Inflammatory macrophage (primary cell): ENCODE measurements around the gene OLFM1.
"Not testable (repeated sequence)": the region's sequence is repeated elsewhere in the genome, so short reads cannot be mapped to it uniquely, and the experiment has no call there.

Source experiments
- DNase-seq, 2 donors: peaks; one replicate each; pipeline ENCODE4 v3.0.0-alpha.2; 2020 to 2022

OLFM1 gene

DNA sequence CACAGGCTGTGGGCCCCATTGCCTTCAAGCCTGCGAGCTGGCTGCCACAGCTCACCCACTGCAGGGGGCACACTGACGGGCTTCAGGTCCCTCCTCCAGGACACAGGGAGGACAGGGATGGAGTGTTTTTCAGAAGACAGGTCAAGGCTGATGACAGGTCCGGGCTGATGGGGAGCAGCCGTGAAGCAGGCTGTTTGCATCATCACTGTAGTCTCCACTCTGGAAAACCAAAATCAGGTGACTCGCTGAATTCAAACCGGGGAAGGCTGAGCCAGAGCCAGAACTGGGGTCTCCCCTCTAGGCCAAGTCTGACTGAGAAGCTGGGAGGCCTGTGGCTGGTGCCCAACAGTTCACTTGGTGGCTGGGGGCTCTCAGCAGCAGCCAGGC lies 48.5 kb downstream of the OLFM1 start:
- DNase-seq = no peak

- DNase-seq = no peak
These were observed 49.0 kb downstream of the OLFM1 start for GRCh38 chr9:135136481-135136880.

- no peak for DNase-seq
These were observed 49.7 kb downstream of the OLFM1 start for GRCh38 chr9:135136991-135137832.

DNA sequence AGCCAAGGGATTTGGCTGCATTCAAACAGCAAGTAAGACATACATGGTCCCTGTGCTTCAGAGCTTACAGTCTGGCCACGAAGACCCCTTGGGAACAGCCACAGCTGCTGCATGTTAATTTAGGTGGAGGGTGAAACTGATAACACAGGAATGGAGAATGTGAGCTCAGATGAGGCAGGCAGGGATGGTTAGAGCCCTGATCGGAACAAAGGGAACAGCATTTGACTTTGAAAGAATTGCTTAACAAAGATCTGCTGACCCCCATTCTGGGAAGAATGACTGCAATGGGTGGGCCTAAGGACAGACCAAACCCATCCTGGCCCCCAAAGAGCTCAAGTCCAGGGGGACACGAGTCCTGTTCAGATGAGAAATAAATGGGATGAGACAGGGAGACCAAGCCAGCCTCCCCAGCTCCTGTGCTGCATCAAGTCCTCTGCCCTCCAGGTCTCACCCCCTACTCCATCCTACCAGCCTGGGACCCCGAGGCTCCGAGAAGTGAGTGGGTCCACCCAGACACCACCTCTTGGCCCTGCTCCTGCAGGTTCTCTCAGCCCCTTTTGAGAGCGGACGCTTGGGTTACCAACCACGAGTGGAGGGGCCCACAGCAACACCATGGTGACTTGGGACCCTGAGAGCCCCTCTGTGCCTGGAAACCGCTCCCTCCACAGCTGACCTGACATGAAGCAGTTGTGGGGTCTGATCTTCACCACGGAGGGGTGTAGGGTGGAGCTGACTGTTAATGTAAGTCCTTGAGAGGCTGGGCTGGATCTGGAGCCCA lies 50.8 kb downstream of the OLFM1 start:
- no peak for DNase-seq

DNA sequence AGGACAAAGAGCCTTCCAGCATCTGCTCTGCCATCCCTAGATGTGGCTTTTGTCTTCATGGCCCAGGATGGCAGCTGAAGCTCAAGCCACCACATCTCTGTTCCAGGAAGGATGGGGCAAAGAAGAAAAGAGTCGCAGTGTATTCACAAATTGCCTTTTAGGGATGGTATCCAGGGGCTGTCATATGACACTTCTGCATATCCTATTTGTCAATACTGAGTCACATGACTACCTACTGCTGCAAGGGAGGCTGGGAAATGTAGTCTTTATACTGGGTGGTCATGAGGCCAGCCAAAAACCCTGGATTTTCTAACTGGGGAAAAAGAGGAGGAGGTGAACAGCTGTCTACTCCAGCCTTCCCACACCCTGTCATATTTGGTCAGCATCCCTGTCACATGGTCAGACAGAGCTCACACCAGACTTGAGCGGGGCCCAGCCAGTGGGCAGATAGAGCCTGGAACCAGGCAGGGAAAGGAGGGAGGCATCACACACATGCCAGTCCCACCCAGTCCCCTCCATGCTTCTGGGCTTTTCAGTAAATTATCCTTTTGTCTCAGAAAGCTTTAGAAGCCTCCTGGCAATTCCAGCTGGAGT lies 52.0 kb downstream of the OLFM1 start:
- DNase-seq = no peak

- DNase-seq = no peak
These were observed 53.8 kb downstream of the OLFM1 start for GRCh38 chr9:135141183-135141774.

DNA sequence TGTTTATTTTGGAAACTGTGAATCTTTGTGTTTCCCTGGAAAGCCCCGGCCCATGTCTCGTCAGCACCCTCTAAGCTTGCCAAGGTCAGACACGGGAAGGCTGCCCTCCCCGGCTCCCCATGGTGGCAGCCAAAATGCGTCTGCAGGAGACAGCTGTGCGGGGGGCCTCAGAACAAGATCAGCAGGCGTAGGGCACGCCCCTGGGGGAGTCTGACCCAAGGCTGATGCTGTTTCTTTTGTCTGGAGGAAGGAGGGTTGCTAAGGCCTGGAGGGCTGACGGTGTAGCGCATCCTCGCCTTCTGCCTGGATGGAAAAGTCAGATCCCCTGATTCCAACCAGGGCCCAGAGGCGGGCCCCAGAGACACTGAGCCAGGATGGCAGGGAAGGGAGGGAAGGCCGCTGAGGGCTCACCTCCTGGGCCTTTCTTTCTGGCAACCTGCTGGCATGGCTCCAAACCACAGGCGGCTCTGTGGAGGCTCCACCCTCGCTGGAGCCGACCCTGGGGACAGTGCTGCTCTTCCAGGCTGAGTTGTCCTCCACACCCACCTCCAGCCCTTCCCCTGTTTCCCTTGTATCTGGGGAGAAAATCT lies 57.2 kb downstream of the OLFM1 start:
- no peak for DNase-seq

- no peak for DNase-seq
These were observed 57.8 kb downstream of the OLFM1 start for GRCh38 chr9:135145312-135145711.

DNA sequence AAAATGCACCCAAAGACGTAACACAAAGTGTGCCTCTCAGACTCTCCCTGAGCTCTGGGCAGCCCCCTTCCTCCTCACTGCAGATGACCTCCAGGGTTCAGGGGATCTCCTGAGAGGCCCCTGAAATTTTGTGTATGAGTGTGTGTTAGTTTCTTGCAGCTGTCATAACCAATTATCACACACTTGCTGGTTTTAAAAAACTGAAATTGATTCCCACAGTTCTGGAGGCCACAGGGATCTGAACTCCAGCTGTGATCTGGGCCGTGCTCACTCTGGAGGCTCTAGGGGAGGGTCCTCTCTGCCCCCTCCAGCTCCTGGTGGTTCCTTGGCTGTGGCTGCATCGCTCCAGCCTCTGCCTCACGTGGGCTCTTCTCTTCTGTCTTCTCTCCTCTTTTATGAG lies 58.8 kb downstream of the OLFM1 start:
- no peak for DNase-seq

- DNase-seq = no peak
These were observed 59.5 kb downstream of the OLFM1 start for GRCh38 chr9:135146766-135147473.

- DNase-seq = no peak
These were observed 60.0 kb downstream of the OLFM1 start for GRCh38 chr9:135147474-135147805.

DNA sequence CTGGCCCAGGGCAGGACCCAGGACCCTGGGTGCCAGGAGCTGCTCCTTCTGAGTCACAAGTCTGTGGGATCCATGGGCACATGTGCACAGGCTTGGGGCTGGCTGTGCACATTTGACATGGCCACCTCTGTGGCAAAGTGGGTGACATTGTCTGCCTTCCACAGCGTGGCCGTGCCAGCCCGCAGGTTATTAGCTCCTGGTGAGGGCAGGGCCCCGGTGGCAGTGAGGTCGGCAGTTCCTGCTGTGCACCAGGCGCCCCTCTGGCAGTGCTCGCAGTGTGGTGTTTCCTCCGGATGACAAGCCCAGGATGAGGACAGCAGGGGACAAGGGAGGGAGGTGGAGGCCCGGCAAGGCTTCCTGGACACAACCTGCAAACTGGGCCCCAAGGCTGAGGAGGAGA lies 60.5 kb downstream of the OLFM1 start:
- no peak for DNase-seq

GRCh38 chr9:135148386-135148785 lies 60.9 kb downstream of the OLFM1 start:
- DNase-seq = no peak

- not testable (repeated sequence) for DNase-seq
These were observed 62.4 kb downstream of the OLFM1 start for GRCh38 chr9:135149901-135150300.

DNA sequence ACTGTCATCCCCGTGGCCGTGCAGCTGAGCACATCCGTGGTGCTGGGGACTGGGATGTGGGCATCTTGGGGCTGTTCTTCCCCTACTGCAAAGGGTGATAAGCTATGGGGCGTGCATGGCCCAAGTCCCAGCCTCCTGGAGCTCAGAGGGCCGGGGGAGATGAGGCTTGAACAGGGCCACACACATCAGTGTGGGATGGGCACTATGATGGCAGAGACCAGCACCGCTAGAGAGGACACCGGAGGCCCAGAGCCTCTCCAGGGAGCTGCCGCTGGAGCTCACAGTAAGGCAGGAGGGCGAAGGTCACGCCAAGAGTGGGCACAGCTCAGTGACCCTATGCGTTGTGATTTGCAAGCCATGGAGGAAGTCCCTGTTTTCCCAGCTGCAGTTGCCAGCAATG lies 63.5 kb downstream of the OLFM1 start:
- DNase-seq = no peak

GRCh38 chr9:135151757-135152613 lies 64.5 kb downstream of the OLFM1 start:
- DNase-seq = no peak

GRCh38 chr9:135152614-135153334 lies 65.3 kb downstream of the OLFM1 start:
- no peak for DNase-seq

GRCh38 chr9:135154050-135154615 lies 66.7 kb downstream of the OLFM1 start:
- no peak for DNase-seq

- no peak for DNase-seq
These were observed 67.9 kb downstream of the OLFM1 start for GRCh38 chr9:135155396-135155795.
